GM21423 (cell line): ENCODE data around the gene ZBTB46.

Experiments
- ATAC-seq: cut with Tn5 transposase; IDR thresholded peaks from one replicate; pipeline ENCODE4 v1.9.1; 2021; ENCODE audit warnings: mild to moderate bottlenecking, moderate library complexity; ENCODE audit not compliant: unreplicated experiment

Gene ZBTB46

GRCh38 chr20:63840405-63840828 is 9.4 kb upstream of the ZBTB46 start:
- no peak for ATAC-seq

GRCh38 chr20:63839620-63840019 is 8.6 kb upstream of the ZBTB46 start:
- no peak for ATAC-seq

GRCh38 chr20:63837479-63837878 is 6.4 kb upstream of the ZBTB46 start:
- no peak for ATAC-seq

- no peak for ATAC-seq
Measured at GRCh38 chr20:63836458-63837344, 5.6 kb upstream of the ZBTB46 start.

- ATAC-seq: no peak
Measured at GRCh38 chr20:63835021-63835858, 4.2 kb upstream of the ZBTB46 start.

GRCh38 chr20:63834491-63834880 is 3.4 kb upstream of the ZBTB46 start:
- no peak for ATAC-seq

GRCh38 chr20:63833776-63834490 is 2.9 kb upstream of the ZBTB46 start:
- ATAC-seq: no peak

GRCh38 chr20:63831993-63832686 is 1.1 kb upstream of the ZBTB46 start:
- no peak for ATAC-seq

GRCh38 chr20:63831646-63831992 is 555 bp upstream of the ZBTB46 start:
- ATAC-seq: no peak

- ATAC-seq: no peak
Measured at GRCh38 chr20:63829945-63830835, 874 bp downstream of the ZBTB46 start.

GRCh38 chr20:63829603-63829944 is 1.5 kb downstream of the ZBTB46 start:
- ATAC-seq: no peak

GRCh38 chr20:63828951-63829350 is 2.1 kb downstream of the ZBTB46 start:
- no peak for ATAC-seq

GRCh38 chr20:63828545-63828944 is 2.5 kb downstream of the ZBTB46 start:
- ATAC-seq: no peak

- no peak for ATAC-seq
Measured at GRCh38 chr20:63828124-63828523, 2.9 kb downstream of the ZBTB46 start.

GRCh38 chr20:63826753-63827152 is 4.3 kb downstream of the ZBTB46 start:
- no peak for ATAC-seq

- ATAC-seq: no peak
Measured at GRCh38 chr20:63825331-63826118, 5.5 kb downstream of the ZBTB46 start.

- no peak for ATAC-seq
Measured at GRCh38 chr20:63823691-63824311, 7.3 kb downstream of the ZBTB46 start.

- no peak for ATAC-seq
Measured at GRCh38 chr20:63822276-63822696, 8.8 kb downstream of the ZBTB46 start.

GRCh38 chr20:63821811-63822210 is 9.3 kb downstream of the ZBTB46 start:
- no peak for ATAC-seq
